Measurements from ENCODE around the gene DPPA5. TPM values are rescaled to one million over a fixed set of nuclear protein-coding genes. Genes with fewer than 3 reads are reported as not detected.
"Not testable (repeated sequence)": the region's sequence is repeated elsewhere in the genome, so short reads cannot be mapped to it uniquely, and the experiment has no call there.

Gene DPPA5, protein sequence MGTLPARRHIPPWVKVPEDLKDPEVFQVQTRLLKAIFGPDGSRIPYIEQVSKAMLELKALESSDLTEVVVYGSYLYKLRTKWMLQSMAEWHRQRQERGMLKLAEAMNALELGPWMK
- total RNA-seq (2014; rRNA removed; shearing (Covaris generic)): not detected in 2 replicates

DNA sequence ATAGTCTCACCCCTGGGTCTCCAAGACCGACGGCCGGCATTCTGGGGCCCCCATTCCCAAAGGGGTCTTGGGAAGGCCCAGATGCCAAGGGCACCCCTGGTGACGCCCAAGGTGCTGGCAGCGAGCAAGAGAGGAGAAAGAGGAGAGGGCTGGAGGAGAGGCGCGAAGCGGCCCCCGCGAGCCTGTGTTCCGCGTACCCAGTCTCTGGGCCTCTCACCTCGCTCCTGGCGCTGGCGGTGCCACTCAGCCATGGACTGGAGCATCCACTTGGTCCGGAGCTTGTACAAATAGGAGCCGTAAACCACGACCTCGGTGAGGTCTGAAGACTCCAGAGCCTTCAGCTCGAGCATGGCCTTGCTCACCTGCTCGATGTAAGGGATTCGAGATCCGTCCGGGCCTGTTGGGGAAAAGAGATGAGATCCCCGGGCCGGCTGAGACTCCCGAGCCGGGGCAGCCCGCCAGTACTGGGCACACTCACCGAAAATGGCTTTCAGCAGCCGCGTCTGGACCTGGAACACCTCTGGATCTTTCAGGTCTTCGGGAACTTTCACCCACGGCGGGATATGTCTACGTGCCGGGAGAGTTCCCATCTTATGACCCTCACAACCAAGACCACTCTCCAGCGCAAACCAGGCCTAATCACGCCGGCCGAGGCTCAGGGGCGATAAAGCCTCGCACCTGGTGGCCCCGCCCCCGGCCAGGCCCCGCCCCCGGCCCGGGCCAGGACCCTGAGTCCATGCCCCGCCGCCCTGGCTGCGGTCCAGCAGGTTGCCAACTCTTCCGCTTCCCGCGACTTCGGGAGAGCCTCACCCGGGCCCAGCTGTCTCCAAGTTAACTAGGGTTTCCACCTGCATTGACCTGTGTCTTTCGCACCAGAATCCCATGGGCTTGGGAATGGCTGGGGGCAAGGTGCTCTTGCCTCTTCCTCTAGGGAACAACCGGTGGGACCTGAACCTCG is at the start of gene DPPA5:
Gene DPPA5 (minus strand): TSS at position 641 of the 958 bp plus-strand sequence. CDS start 51 bp downstream, at position 590.
- DNase-seq (ENCODE audit: low spot score): no peak

DNA sequence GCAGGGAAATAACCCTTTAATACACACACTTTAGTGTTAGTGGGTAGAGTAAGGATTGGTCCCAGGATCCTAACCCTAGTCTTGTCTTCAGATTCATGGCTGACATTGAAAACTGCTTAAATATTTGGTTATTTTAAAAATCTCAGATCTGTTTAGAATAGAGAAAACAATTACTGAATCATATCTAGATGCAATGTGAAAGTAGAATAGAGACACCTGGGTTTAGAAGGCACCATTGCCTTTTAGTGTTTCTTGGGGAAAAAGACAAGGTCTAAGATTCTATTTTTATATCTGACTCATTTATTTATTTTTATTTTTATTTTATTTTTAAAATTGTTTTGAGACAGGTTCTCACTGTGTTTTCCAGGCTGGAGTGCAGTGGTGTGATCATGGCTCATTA is 46.6 kb upstream of the DPPA5 start:
- no peak for DNase-seq (ENCODE audit: low spot score)

DNA sequence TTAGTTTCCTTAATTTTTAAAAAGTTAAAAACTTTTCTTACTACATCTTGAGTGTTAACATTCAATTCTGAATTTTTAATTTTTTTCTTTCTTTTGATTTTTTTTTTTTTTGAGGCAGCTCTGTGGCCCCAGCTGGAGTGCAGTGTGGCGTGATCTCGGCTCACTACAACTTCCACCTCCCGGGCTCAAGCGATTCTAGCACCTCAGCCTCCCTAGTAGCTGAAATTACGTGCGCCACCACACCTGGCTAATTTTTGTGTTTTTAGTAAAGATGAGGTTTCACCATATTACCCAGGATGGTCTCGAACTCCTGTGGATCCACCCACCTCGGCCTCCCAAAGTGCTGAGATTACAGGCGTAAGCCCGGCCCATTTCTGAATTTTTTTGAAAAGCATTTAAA is 41.8 kb upstream of the DPPA5 start:
- DNase-seq (ENCODE audit: low spot score): no peak

DNA sequence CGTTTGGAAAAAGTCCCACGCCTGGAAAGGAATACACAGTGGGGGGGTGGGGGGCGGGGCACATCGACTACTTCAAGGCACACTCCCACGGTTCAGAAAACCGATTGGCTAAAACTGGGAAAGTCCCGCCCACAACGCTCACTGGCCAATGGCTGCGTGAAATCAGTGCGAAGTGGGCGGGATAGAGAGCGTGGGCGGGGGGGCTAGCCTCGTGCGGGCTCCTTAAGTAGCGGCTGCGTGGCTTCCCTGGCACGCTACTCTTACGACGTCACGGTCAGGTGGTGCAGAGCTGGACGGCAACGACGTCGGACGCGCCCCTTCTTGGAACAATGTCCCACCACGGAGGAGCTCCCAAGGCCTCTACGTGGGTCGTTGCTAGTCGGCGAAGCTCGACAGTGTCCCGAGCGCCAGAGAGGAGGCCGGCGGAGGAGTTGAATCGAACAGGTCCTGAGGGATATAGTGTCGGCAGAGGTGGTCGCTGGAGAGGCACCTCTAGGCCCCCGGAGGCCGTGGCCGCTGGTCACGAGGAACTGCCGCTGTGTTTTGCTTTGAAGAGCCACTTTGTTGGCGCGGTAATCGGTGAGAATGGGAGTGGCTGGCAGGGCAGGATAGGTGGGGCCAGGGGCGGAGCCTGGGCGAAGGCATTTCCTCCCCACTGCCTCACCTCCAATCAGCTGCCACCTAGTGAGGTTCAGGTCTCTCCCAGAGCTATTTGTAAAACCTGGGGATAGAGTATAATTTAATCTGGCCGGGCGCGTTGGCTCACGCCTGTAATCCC is 40.7 kb upstream of the DPPA5 start, which contains the start of gene DDX43:
Gene DDX43 (plus strand): TSS at position 252 of the 778 bp plus-strand sequence. CDS start 78 bp downstream, at position 330.
- no peak for DNase-seq (ENCODE audit: low spot score)

DNA sequence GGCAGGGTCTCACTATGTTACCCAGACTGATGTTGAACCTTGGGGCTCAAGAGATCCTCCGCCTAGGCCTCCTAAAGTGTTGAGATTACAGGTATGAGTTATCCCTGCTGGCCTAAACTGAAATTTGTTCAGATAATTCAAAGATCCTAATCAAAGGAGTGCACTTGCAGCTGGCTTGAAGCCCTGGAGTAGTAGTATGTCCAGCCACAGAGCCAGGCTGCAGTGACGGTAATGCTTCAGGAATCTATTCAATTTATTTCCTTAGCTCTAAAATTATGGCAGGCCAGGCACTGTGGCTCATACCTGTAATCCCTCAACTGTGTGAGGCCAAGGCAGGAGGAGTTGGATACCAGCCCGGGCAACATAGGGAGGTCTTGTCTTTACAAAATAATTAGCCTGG is 39.2 kb upstream of the DPPA5 start:
- DNase-seq (ENCODE audit: low spot score): no peak

DNA sequence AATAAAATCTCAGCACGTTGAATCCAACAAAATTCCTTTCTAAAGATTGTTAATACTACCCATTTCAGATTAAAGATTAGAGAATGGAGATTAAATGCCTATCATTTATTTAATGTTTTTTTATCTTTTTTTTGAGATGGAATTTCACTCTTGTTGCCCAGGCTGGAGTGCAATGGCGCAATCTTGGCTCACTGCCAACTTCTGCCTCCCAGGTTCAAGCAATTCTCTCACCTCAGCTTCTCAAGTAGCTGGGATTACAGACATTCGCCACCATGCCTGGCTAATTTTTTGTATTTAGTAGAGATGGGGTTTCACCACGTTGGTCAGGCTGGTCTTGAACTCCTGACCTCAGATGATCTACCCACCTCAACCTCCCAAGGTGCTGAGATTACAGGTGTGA is 38.1 kb upstream of the DPPA5 start:
- not testable (repeated sequence) for DNase-seq (ENCODE audit: low spot score)

DNA sequence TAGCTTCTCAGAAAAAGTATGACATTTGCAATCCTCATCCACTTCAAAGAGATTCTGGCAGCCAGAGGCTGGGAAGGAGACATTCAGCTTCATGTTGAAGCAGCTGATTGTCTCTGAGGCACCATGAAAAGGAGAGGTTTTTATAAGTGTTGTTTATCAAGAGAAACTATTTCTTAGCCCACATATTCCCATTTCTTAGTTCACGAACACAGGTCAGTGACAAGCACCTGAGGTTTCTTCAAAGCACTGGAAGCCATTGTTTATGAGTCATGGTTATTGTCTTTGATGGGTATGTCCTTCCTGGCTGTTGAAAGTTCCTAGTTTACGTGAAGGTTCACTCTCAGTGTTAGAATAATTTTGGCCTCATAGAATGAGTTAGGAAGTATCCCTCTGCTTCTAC is 37.6 kb upstream of the DPPA5 start:
- no peak for DNase-seq (ENCODE audit: low spot score)

DNA sequence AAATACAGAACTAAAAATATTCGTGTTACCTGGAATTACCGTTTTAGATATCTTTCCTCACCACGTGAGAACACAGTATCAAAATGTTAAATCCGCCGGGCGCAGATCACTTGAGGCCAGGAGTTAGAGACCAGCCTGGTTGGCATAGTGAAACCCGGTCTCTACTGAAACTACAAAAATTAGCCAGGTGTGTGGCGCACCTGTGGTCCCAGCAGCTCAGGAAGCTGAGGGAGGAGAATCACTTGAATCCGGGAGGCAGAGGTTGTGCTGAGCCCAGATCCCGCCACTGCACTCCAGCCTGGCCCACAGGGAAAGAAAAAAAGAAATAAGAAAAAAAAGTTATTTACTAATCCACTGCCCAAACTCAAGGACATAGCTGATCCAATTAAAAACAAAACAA is 35.8 kb upstream of the DPPA5 start:
- DNase-seq (ENCODE audit: low spot score): no peak

DNA sequence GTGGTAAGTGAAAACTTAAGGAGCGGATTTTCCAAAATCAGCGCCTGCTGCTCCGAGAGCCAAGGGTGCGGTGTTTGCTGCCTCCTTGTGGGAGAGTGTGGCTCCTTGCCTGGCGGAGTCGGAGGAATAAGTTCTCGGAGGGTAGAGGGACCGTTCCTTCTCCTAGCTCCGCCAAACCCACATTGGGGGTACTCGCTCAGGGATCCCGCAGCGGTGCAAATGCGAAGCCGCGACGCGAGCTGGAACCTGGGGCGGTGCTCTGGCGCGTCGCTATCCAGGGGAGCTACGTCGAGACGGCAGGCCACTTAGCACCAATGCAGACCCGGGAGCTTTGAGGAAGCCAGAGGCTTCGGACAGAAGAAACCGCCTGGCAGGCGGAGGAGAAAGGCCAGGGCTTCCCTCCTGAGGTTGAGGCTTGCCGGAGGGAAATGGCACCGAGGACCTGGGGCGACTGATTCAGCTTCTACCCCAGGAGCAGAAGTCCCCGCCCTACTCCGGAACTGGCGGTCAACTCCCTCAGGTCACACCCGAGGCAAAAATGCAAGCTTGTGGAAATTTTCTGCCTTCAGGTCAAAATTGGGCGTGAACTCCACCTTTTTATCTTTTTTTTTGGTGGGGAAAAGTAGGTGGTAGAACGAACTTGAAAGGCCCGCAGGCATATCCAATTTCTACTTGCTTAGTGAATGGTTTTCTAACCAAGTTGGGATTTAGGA is 34.9 kb upstream of the DPPA5 start:
- DNase-seq (ENCODE audit: low spot score): no peak

DNA sequence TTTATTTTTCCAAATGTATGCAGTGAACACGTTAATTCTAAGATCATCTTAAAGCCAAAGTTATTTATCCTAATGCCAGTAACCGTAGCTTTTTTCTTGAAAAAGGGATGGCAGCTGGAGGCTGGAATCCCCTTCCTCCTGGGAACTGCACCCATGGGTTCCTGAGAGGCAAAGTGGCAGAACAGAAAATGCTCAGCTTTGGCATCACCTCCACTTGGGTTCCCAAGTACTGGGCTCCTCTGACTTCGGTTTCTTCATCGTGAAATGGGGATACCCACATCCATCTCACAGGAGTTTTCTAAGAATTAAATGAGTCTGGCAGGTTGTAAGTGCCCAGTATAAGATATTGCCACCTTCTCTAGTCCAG is 34.3 kb upstream of the DPPA5 start:
- DNase-seq (ENCODE audit: low spot score): no peak

DNA sequence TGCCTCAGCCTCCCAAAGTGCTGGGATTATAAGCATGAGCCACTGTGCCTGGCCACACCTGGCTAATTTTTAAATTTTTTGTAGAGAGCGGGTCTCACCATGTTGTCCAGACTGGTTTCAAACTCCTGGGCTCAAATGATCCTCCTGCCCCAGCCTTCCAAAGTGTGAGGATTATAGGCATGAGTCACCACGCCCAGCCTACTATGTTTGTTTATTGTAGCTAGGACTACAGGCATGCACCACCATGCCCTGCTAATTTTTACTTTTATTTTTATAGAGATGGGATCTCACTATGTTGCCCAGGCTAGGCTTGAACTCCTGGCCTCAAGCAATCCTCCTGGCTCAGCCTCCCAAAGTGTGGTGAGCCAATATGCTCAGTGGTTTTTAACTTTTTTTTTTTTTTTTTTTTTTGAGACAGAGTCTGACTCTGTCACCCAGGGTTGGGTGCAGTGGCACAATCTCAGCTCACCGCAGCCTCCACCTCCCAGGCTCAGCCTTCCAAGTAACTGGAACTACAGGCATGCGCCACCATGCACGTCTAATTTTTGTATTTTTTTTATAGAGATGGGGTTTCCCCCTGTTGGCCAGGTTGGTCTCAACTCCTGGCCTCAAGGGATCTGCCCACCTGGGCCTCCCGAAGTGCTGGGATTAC is 28.5 kb upstream of the DPPA5 start:
- peak; percentile 12 for DNase-seq (ENCODE audit: low spot score)

DNA sequence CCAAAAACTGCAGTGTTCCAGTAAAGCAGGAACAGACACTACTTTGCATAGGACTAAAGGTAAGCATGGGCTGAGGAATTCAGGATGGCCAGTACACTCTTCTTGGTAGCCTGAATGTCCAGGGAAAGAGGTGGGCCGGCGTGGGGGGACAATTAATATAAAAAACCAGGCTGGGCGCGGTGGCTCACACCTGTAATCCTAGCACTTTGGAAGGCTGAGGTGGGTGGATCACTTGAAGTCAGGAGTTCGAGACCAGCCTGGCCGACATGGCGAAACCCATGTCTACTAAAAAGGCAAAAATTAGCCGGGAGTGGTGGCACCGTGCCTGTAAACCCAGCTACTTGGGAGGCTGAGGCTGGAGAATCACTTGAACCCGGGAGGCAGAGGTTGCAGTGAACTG is 27.5 kb upstream of the DPPA5 start:
- DNase-seq (ENCODE audit: low spot score): not testable (repeated sequence)

DNA sequence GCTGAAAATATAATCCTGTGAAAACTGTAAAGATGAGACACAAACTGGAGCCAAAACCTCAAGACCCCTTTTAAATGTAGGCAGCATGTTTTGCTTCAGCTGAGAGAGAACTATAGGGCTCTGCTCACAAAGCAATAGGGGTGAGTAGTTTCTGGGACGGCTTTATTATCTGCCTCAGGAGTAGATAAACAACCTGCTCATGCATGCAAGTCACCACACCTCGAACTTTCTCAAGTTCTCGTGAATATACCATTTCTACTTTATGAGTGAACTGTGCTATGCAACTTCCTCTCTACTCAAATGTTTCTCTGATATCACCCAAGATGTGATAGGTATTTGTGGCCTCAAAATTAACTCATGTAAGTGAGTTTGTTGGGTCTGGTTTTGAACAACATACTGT is 23.1 kb upstream of the DPPA5 start:
- DNase-seq (ENCODE audit: low spot score): no peak

DNA sequence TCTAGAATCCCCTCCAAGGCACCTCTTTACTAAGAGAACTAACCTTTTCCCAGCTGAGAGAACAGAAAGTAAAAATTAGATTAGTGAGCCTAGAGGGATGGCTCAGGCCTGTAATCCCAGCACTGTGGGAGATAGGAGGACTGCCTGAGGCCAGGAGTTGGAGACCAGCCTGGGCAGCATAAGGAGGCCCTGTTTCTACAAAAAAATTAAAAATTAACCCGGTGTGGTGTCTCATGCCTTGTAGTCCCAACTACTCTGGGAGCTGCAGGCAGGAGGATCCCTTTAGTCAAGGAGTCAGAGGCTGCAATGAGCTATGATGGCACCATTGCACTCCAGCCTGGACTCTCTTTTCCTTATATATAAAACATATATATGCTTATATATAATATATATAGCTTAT is 21.1 kb upstream of the DPPA5 start:
- no peak for DNase-seq (ENCODE audit: low spot score)

DNA sequence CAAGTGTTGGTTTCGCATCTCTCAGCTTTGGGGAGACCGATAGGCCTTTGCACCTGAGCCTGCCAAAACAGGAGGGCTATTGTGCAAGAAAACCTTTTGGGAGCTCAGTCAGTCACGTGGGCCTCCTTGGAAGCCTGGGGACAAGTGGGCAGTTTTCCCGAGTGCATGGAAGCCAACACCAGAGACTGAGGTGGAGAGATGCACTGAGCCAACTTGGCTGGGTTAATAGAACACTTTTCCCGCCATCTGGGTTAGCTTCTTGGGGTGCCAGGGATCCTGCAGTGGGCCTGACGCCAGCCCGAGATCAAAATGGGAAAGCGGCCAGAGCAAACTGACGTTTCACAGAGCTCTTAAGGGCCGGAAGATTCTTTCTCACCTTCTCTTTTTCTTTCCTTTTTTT is 18.4 kb upstream of the DPPA5 start:
- no peak for DNase-seq (ENCODE audit: low spot score)

DNA sequence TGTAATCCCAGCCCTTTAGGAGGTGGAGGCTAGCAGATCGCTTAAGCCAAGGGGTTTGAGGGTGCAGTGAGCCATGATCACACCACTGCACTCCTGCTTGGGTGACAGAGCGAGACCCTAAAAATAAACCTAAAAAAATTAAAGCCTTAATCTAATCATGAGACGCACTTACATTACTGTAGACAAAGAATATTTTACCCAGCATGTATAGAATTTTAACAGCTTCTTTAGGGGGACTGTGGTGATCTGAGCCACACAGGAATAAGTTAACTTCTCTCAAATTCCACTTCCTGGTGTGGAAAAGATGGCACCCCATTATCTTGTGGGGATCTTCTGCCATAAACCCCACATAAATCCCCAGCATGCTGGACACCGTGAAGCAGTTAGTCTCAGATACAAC is 17.9 kb upstream of the DPPA5 start:
- DNase-seq (ENCODE audit: low spot score): no peak

DNA sequence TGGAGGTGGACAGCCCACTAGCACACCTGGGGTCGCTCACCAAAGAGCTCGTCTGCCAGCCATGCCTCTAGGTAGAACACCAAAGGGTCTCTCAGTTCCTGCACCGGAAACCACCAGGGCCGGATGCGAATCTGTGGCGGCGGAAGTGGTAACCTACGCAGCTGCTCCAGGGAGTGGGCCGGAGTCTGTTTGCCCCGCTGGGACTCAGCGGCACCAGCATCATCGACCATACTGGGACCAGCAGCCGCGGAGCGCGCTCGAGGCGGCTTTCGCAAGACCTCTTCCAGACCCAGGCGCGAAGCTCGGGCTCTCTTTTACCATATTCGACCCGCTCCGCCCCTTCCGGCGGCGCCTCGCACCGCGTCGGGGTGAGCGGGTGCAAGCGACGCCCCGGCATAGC is 15.5 kb upstream of the DPPA5 start, which contains the start of gene OOEP:
Gene OOEP (minus strand): TSS at position 335 of the 400 bp plus-strand sequence. CDS start 105 bp downstream, at position 230.
- no peak for DNase-seq (ENCODE audit: low spot score)

DNA sequence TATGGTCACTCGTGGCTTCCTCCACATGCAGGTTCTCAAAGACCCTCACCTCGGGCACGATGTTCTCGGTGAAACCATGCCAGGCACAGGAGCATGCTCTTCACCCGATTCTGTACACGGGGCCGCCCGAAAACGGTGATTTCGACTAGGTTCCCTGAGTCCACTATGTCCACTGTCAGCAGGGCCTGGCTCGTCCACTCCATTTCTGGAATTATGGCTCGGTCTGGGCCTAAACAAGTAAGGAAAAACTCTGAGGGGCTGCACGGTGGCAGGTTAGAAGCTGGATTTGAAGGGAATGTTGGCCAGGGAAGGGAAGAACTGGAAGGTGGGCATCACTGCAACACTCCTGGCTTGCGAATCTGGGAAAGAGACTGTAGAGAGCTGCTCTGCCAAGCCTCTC is 15.1 kb upstream of the DPPA5 start:
- DNase-seq (ENCODE audit: low spot score): no peak

DNA sequence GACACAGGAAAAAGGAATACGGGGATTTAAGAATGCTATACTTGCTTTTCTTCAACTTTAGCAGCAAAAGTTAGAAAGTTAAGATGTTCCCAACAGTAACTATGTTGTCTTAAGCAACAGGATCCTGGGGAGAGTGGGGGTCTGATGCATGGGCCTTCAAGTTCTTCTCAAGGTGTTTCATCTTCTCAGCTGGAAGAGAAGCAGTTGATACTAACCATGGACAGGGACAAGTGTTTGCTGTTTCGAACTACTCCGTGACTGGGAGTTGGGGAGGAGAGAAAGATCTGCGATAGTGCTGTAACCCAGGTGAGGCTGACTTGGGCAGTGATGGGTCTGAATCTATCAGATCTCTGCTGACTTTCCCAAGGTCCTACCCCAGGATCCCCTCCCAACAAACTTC is 14.6 kb upstream of the DPPA5 start:
- DNase-seq (ENCODE audit: low spot score): no peak

DNA sequence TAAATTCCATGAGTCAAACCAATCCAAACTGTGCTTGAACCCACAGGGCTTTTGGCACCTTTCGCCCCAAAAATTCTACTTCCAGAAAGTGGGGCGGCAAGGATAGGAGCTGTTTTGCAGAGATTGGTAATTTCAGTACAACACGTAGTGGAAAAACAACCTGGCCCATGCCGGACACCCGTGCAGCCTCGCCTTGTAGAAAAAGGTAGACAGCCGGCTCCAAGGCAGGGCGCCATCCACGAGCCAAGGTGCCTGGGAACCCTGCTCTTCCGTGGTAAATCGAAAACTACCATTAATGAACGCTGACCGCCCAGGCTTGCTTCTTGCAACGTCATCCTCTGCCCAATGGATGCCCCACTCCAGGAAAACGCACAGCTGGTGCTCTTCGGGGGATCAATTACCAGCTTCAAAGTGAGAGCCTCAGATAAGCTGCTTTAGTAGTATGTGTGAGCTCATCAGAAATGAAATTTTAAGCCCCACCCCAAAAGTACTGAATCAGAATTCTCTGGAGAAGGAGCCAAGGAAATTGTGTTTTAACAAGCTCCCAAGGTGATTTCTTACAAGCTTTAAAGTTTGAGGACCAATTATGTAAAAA is 13.8 kb upstream of the DPPA5 start:
- DNase-seq (ENCODE audit: low spot score): no peak

DNA sequence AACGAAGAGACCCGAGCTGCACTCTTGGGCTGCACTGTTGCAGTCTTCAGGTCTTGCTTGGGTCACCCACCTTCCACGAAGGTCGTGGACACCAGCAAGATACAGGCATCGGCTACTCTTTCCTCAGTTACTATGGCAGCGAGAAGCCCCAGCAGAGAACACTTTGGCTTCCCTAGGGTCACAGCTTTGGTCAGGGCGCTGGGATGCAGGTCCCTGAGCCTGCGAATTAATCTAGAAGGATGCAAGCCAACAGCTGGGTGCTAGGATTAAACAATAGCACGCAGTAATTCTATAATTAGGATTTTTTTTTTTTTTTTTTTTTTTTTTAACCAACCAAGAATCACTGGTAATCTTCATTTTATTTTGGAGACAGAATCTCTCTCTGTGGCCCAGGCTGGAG is 10.5 kb upstream of the DPPA5 start:
- no peak for DNase-seq (ENCODE audit: low spot score)
